BLaER1 treated with 17β-estradiol and CSF1 and Interleukin-3, amounts not matched to agents 10 nM and 100 nM (cell line): ENCODE results near the gene RSRC1.

Source experiments
- H3K27ac ChIP-seq, 11 experiments: shearing (Covaris generic); formaldehyde crosslinking; 2 replicates each; pipeline ENCODE4 v1.8.1; 2022
- H3K27me3 ChIP-seq, 11 experiments: shearing (Covaris generic); formaldehyde crosslinking; 2 replicates each; pipeline ENCODE4 v1.8.1; 2022
- H3K36me3 ChIP-seq, 11 experiments: shearing (Covaris generic); formaldehyde crosslinking; 2 replicates each; pipeline ENCODE4 v1.8.1; 2022
- H3K4me1 ChIP-seq, 10 experiments: shearing (Covaris generic); formaldehyde crosslinking; 2 replicates each; pipeline ENCODE4 v1.8.1; 2022
- H3K4me2 ChIP-seq, 11 experiments: shearing (Covaris generic); formaldehyde crosslinking; 2 replicates each; pipeline ENCODE4 v1.8.1; 2022
- H3K4me3 ChIP-seq, 10 experiments: shearing (Covaris generic); formaldehyde crosslinking; 2 replicates each; pipeline ENCODE4 v1.8.1; 2022
- H3K9ac ChIP-seq, 11 experiments: shearing (Covaris generic); formaldehyde crosslinking; 2 replicates each; pipeline ENCODE4 v1.8.1; 2022
- H3K9me3 ChIP-seq, 11 experiments: shearing (Covaris generic); formaldehyde crosslinking; replicated peaks in 1 of 11; 2 replicates each; pipeline ENCODE4 v1.8.1; 2022
- H4K20me1 ChIP-seq, 11 experiments: shearing (Covaris generic); formaldehyde crosslinking; 2 replicates each; pipeline ENCODE4 v1.8.1; 2022
- Cebpa-rat ChIP-seq, 11 experiments: shearing (Covaris generic); IDR thresholded peaks; 2 replicates each; pipeline ENCODE4 v1.8.1; 2022

RSRC1 gene

GRCh38 chr3:158350971-158351370 lies 241.1 kb downstream of the RSRC1 start:
- TF ChIP-seq Cebpa-rat (IDR thresholded peaks at IDR 0.05): no peak
- peak overlapping the region in 3 of 11 experiments; percentile 3 to 20 (median 4); a peak in 1 of 22 replicates for H3K4me2 ChIP-seq
- peaks cover 14 to 47% (median 23%) of the 10 kb centered on the region in 10 experiments for H3K4me1 ChIP-seq
- H3K27ac ChIP-seq: peak overlapping the region in 8 of 11 experiments; percentile 23 to 93 (median 86); a peak in 13 of 22 replicates
- H3K36me3 ChIP-seq: peaks cover 0 to 8% (median 0%) of the 10 kb centered on the region in 11 experiments; a peak in 5 of 22 replicates
- H3K9ac ChIP-seq: no peak overlapping the region; a peak in 1 of 22 replicates
- peaks cover 3 to 23% (median 8%) of the 10 kb centered on the region in 11 experiments; a peak in 13 of 22 replicates for H3K9me3 ChIP-seq
- H3K4me3 ChIP-seq: no peak overlapping the region
- H4K20me1 ChIP-seq: no peaks in the 10 kb centered on the region
- H3K27me3 ChIP-seq: no peaks in the 10 kb centered on the region

- peak in 8 of 11 experiments; percentile 24 to 91 (median 76); a peak in 12 of 22 replicates for TF ChIP-seq Cebpa-rat (IDR thresholded peaks at IDR 0.05)
- Histone ChIP-seq H3K9ac (peak overlapping the region in 6 of 11 experiments; percentile 54 to 75 (median 66); a peak in 9 of 22 replicates), H3K4me3 (no peak overlapping the region), H3K27ac (peak overlapping the region in 10 of 11 experiments; percentile 51 to 93 (median 84); a peak in 19 of 22 replicates), H4K20me1 (no peaks in the 10 kb centered on the region), H3K27me3 (no peaks in the 10 kb centered on the region), H3K4me2 (peak overlapping the region; percentile 14 to 73 (median 51); a peak in 18 of 22 replicates), H3K9me3 (peaks cover under 1 to 26% (median 10%) of the 10 kb centered on the region in 11 experiments; a peak in 13 of 22 replicates), H3K4me1 (peaks cover 14 to 63% (median 32%) of the 10 kb centered on the region in 10 experiments), H3K36me3 (peaks cover 0 to 8% (median 1%) of the 10 kb centered on the region in 11 experiments; a peak in 6 of 22 replicates)
Measured at GRCh38 chr3:158352551-158352950, 242.7 kb downstream of the RSRC1 start.

DNA sequence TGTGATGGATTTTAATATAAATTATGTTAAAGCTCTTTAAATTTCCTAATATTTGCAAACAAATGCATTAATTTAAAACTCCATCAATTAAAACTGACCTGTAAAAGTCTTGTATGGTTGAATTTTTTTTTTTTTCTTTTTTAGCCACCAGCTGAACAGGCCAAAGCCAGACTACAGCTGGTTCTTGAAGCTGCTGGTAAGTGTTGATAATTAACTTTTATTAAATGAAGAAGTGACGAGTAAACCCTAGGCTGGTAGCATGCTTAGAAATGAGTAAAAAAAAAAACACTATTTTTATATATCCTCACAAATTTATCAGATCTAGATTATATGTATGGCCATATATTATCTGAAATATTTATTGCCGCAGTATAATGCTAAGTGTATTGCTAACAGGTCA lies 244.8 kb downstream of the RSRC1 start:
- TF ChIP-seq Cebpa-rat (IDR thresholded peaks at IDR 0.05): no peak
- H3K27ac ChIP-seq: peak overlapping the region in 7 of 11 experiments; percentile 30 to 93 (median 89); a peak in 14 of 22 replicates
- H3K27me3 ChIP-seq: no peaks in the 10 kb centered on the region
- H4K20me1 ChIP-seq: no peaks in the 10 kb centered on the region
- peak overlapping the region in 1 of 11 experiments; percentile 38; a peak in 3 of 22 replicates for H3K4me2 ChIP-seq
- no peak overlapping the region for H3K4me3 ChIP-seq
- H3K4me1 ChIP-seq: peaks cover 14 to 65% (median 33%) of the 10 kb centered on the region in 10 experiments
- H3K36me3 ChIP-seq: peaks cover 7 to 23% (median 12%) of the 10 kb centered on the region in 11 experiments
- no peak overlapping the region; a peak in 1 of 22 replicates for H3K9ac ChIP-seq
- peaks cover 9 to 35% (median 22%) of the 10 kb centered on the region in 11 experiments for H3K9me3 ChIP-seq

DNA sequence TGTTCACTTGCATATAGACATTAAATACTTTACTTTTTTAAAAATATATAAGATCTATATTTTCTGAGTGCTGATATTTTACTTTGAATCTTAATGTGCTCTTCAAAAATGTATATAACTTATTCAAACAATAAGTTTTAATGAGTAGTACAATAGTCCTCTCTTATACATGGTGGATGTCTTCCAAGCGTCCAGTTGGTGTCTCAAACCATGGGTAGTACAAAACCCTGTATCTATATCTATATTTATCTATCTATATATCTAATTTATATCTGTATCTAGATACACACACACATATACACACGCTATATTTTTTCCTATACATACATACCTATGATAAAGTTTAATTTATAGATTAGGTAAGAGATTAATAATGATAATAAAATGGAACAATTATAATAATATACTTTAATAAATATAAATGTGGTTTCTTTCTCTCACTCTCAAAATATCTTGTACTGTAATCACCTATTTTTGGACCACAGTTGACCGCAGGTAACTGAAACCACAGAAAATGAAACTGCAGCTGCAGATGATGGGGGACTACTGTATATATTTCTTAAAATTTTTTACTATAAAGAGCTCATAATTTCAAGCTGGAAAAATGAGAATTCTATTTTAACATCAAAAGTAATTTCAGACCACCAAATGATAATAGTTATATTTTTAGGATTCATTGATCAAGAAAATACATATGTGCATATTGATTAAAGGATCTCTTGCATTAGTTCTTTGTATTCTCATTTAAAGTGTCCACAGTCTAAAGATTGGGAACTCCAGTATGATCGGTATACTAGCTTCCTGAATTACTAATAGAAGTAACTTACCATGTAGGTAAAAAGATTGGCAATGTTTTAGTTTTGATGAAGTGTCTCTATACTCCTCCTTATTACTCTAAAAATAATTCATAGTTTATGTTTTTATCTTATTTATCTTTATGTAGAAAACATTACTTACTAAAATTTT lies 246.0 kb downstream of the RSRC1 start:
- Histone ChIP-seq H3K4me1 (peaks cover 14 to 62% (median 33%) of the 10 kb centered on the region in 10 experiments), H4K20me1 (no peaks in the 10 kb centered on the region), H3K9me3 (peaks cover 21 to 43% (median 33%) of the 10 kb centered on the region in 11 experiments), H3K27ac (peak overlapping the region in 8 of 11 experiments; percentile 39 to 93 (median 86); a peak in 15 of 22 replicates), H3K4me3 (peak overlapping the region in 1 of 10 experiments; percentile 4; a peak in 1 of 20 replicates), H3K36me3 (peaks cover 19 to 35% (median 24%) of the 10 kb centered on the region in 11 experiments), H3K4me2 (peak overlapping the region in 7 of 11 experiments; percentile 21 to 62 (median 53); a peak in 15 of 22 replicates), H3K9ac (peak overlapping the region in 3 of 11 experiments; percentile 12 to 72 (median 55); a peak in 5 of 22 replicates), H3K27me3 (no peaks in the 10 kb centered on the region)
- no peak for TF ChIP-seq Cebpa-rat (IDR thresholded peaks at IDR 0.05)

DNA sequence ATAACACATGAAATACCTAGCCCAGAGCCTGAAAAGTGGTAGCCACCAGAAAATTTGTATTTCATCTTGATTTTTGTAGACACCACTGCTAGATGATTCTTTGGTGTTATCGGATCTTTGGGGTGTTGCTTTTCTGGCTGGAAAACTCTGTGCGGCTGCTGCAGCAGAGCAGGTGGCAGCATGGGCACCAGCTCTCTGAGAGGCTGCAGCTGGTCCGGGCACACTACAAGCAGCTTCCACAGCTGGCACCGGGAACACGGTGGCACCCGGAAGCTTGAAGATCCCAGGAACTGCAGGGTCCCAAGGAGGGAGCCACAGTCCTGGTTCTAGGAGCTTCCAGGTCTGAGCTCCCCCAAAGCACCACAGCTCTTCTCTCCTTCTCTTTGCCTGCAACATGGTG lies 249.4 kb downstream of the RSRC1 start:
- Histone ChIP-seq H3K27me3 (no peaks in the 10 kb centered on the region), H3K27ac (peak overlapping the region in 3 of 11 experiments; percentile 5 to 25 (median 11); a peak in 3 of 22 replicates), H3K9me3 (peaks cover 26 to 44% (median 36%) of the 10 kb centered on the region in 11 experiments), H3K4me2 (no peak overlapping the region), H3K9ac (no peak overlapping the region), H3K4me3 (peak overlapping the region in 2 of 10 experiments; percentile 33 to 38; a peak in 2 of 20 replicates), H3K36me3 (peaks cover 21 to 48% (median 27%) of the 10 kb centered on the region in 11 experiments), H3K4me1 (peaks cover 0 to 39% (median 17%) of the 10 kb centered on the region in 10 experiments; a peak in 14 of 20 replicates), H4K20me1 (no peaks in the 10 kb centered on the region)
- TF ChIP-seq Cebpa-rat (IDR thresholded peaks at IDR 0.05): no peak

DNA sequence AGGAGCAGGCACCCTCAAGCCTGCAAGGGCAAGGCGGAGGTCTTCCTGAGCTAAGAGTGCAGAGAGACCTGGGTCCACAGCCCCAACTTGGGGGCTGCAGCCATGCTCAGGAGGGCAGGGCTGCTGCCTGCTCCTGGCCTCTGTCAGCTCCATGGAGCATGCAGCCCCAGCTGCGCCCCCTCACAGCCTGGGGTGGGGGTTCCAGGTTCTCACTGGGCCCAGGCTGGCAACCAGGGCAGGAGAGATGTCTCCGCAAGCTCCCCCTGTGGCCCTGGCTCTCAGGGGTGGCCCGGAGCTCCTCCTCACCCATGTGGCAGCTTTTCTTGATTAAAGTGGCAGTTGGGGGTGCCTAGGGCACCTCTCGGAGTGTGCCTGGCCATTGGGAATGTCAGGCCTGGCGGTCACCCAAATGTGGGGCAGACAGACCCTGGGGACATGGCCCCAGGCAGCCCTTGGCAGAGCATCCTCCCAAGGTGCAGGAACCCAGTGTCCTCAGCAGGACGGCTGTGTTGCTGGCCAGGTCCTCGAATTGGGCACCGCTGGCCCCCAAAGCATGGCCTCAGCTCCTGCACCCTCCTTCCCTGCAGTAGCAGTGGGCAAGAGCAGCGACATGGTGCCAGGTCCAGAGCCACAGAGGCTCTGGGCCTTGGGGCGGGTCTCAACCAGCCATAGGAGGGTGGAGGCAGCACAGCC lies 251.0 kb downstream of the RSRC1 start:
- Histone ChIP-seq H3K4me2 (no peak overlapping the region), H3K27ac (peak overlapping the region in 2 of 11 experiments; percentile 3 to 28; a peak in 2 of 22 replicates), H3K27me3 (no peaks in the 10 kb centered on the region), H3K4me1 (peaks cover 0 to 23% (median 14%) of the 10 kb centered on the region in 10 experiments; a peak in 14 of 20 replicates), H3K36me3 (peaks cover 21 to 48% (median 27%) of the 10 kb centered on the region in 11 experiments), H3K9me3 (peaks cover 26 to 51% (median 42%) of the 10 kb centered on the region in 11 experiments), H4K20me1 (no peaks in the 10 kb centered on the region), H3K9ac (no peak overlapping the region), H3K4me3 (peak overlapping the region in 2 of 10 experiments; percentile 14 to 15; a peak in 3 of 20 replicates)
- no peak for TF ChIP-seq Cebpa-rat (IDR thresholded peaks at IDR 0.05)

GRCh38 chr3:158368271-158368670 lies 258.4 kb downstream of the RSRC1 start:
- Histone ChIP-seq H3K9ac (no peak overlapping the region), H3K27ac (no peak overlapping the region), H3K4me2 (no peak overlapping the region)

DNA sequence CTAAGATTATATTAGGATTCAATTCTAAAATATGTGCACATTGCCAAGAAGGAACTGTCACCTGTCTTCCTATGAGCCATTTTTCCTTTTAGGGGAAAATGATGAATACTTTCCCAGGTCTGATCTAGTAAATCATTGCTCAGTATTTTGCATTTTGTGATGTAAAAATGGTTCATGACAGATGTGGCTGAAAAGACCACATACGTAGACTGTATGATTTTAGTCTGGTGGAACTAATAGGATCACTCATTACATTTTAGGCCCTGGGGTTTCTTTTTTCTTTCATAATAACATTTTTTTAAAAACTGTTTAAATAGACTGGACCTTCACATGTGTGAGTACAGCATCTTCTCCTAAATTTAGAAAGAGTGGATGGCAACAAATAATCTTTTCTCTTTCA lies 259.4 kb downstream of the RSRC1 start:
- H3K4me1 ChIP-seq: no peaks in the 10 kb centered on the region
- peaks cover 0 to 18% (median 10%) of the 10 kb centered on the region in 11 experiments; a peak in 8 of 22 replicates for H3K9me3 ChIP-seq
- no peaks in the 10 kb centered on the region for H3K27me3 ChIP-seq
- H3K4me3 ChIP-seq: no peak overlapping the region
- H3K36me3 ChIP-seq: peaks cover 0 to 3% (median 0%) of the 10 kb centered on the region in 11 experiments; a peak in 3 of 22 replicates
- H3K9ac ChIP-seq: no peak overlapping the region
- no peak overlapping the region for H3K27ac ChIP-seq
- H4K20me1 ChIP-seq: no peaks in the 10 kb centered on the region
- no peak overlapping the region for H3K4me2 ChIP-seq
- TF ChIP-seq Cebpa-rat (IDR thresholded peaks at IDR 0.05): no peak

More at GRCh38 chr3:158368271-158368670, 258.4 kb downstream of the RSRC1 start:
- Histone ChIP-seq H4K20me1 (no peaks in the 10 kb centered on the region), H3K4me1 (no peaks in the 10 kb centered on the region), H3K4me3 (no peak overlapping the region), H3K27me3 (no peaks in the 10 kb centered on the region), H3K9me3 (peaks cover 0 to 18% (median 10%) of the 10 kb centered on the region in 11 experiments; a peak in 8 of 22 replicates), H3K36me3 (peaks cover 0 to 3% (median 0%) of the 10 kb centered on the region in 11 experiments; a peak in 3 of 22 replicates)
- TF ChIP-seq Cebpa-rat (IDR thresholded peaks at IDR 0.05): no peak
